MM.1S (cell line): Measurements from ENCODE around the gene KCNIP3.

Experiments used
- CTCF ChIP-seq: fragments of 300-600 bp; sonication (generic); IDR thresholded peaks from 2 replicates; pipeline ENCODE4 v1.5.1; 2016; ENCODE audit warnings: antibody characterized with exemption, low read length, mixed read lengths
- EZH2phosphoT487 ChIP-seq: fragments of 300-600 bp; sonication (generic); IDR thresholded peaks from 2 replicates; pipeline ENCODE4 v1.6.1; 2018; ENCODE audit warnings: antibody characterized with exemption, low read length

- TF ChIP-seq EZH2phosphoT487 (no peak), CTCF (no peak)
Observed at GRCh38 chr2:95316466-95317122, 19.4 kb downstream of the KCNIP3 start.
